Measurements from ENCODE around the gene SYPL1.

DNA sequence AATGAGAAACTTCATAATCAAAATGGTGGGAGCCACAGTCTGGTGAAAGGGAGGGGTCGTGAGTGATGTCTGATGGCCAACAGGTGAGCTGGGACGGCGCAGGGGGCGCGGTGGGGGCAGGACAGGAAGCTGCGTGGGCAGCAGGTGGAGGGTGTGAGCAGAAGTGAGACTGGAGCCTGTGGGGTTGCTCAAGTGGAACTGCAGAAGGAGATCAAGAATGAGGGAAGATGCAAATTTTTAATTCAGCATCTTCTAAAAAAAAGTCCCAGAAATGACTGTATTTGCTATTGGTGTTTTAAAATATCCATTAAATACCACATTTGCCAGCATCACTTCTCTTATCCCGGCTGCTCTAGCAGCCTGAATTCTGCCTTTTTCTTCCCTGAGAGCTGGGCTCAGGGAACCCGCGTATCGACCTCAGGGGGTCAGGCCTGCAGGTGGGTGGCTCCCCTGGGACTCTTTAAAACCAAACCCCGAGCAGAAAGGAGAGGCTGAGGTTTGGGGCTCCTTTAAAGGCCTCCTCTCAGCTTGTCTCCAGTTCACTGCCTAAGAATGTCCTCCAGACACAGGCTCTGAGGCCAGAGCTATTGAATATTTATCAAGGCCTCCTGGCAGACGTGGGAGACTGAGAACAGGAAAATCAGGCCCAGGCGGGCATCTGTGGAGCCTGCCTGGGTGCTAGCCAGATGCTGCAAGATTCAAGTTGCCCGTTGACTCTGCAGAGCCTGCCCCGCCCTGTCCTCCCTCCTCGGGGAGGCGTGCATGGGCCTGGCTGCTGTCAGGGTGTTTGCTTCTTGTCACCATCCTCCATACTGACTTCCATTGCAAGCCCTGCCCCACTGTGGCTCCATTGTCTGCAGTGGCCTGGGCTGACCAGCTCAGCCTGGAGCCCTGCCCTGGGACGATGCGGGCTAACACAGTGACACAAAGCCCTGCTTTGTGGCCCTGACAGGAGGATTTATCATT, 53.9 kb downstream of the SYPL1 start:
- TF ChIP-seq EP300 (IDR thresholded peaks at IDR 0.05) (no peak), POLR2AphosphoS5 (IDR thresholded peaks at IDR 0.05) (peak; percentile 43 to 83 (median 59))
- TF ChIP-seq, protein P1, sequence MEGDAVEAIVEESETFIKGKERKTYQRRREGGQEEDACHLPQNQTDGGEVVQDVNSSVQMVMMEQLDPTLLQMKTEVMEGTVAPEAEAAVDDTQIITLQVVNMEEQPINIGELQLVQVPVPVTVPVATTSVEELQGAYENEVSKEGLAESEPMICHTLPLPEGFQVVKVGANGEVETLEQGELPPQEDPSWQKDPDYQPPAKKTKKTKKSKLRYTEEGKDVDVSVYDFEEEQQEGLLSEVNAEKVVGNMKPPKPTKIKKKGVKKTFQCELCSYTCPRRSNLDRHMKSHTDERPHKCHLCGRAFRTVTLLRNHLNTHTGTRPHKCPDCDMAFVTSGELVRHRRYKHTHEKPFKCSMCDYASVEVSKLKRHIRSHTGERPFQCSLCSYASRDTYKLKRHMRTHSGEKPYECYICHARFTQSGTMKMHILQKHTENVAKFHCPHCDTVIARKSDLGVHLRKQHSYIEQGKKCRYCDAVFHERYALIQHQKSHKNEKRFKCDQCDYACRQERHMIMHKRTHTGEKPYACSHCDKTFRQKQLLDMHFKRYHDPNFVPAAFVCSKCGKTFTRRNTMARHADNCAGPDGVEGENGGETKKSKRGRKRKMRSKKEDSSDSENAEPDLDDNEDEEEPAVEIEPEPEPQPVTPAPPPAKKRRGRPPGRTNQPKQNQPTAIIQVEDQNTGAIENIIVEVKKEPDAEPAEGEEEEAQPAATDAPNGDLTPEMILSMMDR (IDR thresholded peaks at IDR 0.05), result no peak

Measured in stomach (tissue), 4 donors.